Effector memory CD8-positive, alpha-beta T cell (primary cell): ENCODE results near the gene HDAC11.
"Not testable (repeated sequence)": the region's sequence is repeated elsewhere in the genome, so short reads cannot be mapped to it uniquely, and the experiment has no call there.

ENCODE experiments used
- ATAC-seq: fragments of 150-1000 bp; cut with Tn5 transposase; replicated peaks from 2 replicates; pipeline ENCODE4 v1.10.0; 2021; ENCODE audit warnings: mild to moderate bottlenecking, moderate library complexity
- DNase-seq, 3 experiments: peaks; one replicate each; pipeline ENCODE4 v3.0.0; 2021
- H3K27ac Mint-ChIP-seq, 2 donors: one replicate each; pipeline ENCODE4 v1.8.0; 2022; ENCODE audit warnings: mild to moderate bottlenecking in 2 of 2, mixed read lengths in 2 of 2, moderate library complexity in 2 of 2
- H3K27me3 Mint-ChIP-seq, 2 donors: one replicate each; pipeline ENCODE4 v1.8.0; 2022; ENCODE audit warnings: mixed read lengths in 2 of 2
- H3K36me3 Mint-ChIP-seq: one replicate; pipeline ENCODE4 v1.8.0; 2022; ENCODE audit warnings: mild to moderate bottlenecking, moderate library complexity, mixed read lengths; ENCODE audit not compliant: insufficient read depth
- H3K4me1 Mint-ChIP-seq, 2 donors: one replicate each; pipeline ENCODE4 v1.8.0; 2022; ENCODE audit warnings: low read depth in 2 of 2, mixed read lengths in 2 of 2
- H3K4me3 Mint-ChIP-seq, 2 donors: one replicate each; pipeline ENCODE4 v1.8.0; 2022; ENCODE audit warnings: mild to moderate bottlenecking in 2 of 2, mixed read lengths in 2 of 2, moderate library complexity in 2 of 2
- H3K9me3 Mint-ChIP-seq, 2 donors: one replicate each; pipeline ENCODE4 v1.8.0; 2022; ENCODE audit warnings: mixed read lengths in 2 of 2

HDAC11 gene

DNA sequence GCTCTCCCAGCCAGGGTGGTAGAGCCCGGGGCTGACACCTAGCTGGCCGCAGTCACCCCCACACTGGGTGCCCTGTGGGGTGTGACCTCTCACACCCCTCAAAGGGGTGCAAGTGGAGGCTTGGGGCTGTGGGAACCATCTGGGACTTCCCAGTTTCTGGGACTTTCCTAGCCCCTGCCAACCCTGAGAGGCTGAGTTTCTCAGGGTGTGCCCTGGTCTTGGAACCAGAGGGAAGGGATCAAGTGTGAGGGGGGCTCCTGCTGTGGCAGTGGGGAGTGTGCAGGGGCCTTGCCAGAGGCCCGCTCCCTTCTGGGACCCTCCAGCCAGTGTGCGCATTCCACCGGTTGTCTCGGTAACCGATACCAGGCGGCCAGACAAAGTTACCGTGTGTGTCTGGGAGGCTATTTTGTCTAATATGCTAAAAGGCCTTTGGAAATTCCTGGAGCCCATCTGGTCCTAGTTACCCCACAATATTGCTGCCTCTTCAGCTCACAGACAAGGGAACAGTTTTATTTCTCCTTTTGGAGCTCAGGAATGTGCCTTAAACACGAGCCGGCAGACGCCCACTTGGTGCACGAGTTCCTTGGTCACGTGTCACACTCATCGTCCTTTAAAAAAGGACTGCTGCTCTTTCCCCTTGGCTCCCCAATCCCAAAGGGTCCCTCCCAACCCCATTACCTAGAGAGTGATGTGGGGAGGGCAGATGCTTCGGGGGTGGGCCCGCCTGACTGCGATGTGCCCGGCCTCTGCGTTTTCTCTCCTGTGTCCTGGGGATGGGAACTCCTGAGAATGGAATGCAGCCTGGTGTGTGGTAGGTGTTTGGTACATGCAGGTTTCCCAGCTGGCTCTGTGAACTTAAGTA lies 33.2 kb downstream of the HDAC11 start:
- Mint-ChIP-seq H3K27ac (no peak overlapping the region), H3K4me1 (peaks cover 0 to 2% of the 10 kb centered on the region in 2 donors), H3K27me3 (peaks cover 0 to 6% of the 10 kb centered on the region in 2 donors), H3K4me3 (no peak overlapping the region), H3K9me3 (no peaks in the 10 kb centered on the region), H3K36me3 (no peaks in the 10 kb centered on the region)
- ATAC-seq (no peak), DNase-seq (no peak)

GRCh38 chr3:13513913-13514517 lies 33.9 kb downstream of the HDAC11 start:
- DNase-seq: no peak
- no peak for ATAC-seq
- H3K4me3 Mint-ChIP-seq: no peak overlapping the region
- no peaks in the 10 kb centered on the region for H3K36me3 Mint-ChIP-seq
- H3K9me3 Mint-ChIP-seq: no peaks in the 10 kb centered on the region
- H3K27ac Mint-ChIP-seq: no peak overlapping the region
- H3K4me1 Mint-ChIP-seq: no peaks in the 10 kb centered on the region
- H3K27me3 Mint-ChIP-seq: peaks cover 0 to 10% of the 10 kb centered on the region in 2 donors

DNA sequence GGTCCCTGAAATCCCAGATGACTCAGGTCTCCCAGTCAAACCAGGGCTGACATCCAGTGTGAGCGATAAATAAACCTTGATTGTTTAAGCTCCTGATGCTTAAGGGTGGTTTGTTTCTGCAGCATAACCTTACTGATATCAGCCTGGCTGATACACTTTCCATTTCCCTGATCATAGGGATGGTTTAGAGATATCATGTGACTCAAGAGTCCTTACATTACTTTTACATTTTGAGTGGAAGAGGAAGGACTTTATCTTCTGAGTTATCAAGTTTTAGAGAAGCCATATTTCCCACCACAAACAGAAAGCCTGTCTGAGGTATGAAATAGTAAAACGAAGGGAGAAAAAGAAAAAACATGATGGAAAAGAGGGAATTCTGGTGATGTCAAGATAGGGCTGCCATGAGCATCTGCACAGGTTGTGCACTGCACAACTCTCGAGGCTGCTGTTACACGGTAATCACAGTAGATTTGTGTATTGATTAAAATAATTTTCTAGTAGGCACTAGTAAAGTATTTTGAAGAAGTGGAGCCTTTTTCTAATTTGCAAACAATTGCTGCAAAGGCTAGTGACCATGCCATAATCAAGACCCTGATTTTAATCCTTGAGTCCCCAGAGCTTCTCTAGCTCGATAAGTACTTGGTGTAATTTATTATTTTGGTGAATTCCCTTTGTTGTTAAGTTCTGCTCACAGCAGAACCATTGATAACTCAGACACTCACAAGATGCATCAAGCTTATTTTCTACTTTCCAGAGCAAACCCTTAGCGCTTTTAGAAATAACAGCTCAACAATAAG lies 34.7 kb downstream of the HDAC11 start:
- ATAC-seq (no peak), DNase-seq (no peak)
- H3K4me1 Mint-ChIP-seq: no peaks in the 10 kb centered on the region
- no peaks in the 10 kb centered on the region for H3K9me3 Mint-ChIP-seq
- peaks cover 6 to 16% of the 10 kb centered on the region in 2 donors for H3K27me3 Mint-ChIP-seq
- no peaks in the 10 kb centered on the region for H3K36me3 Mint-ChIP-seq
- no peak overlapping the region for H3K27ac Mint-ChIP-seq
- H3K4me3 Mint-ChIP-seq: no peak overlapping the region

DNA sequence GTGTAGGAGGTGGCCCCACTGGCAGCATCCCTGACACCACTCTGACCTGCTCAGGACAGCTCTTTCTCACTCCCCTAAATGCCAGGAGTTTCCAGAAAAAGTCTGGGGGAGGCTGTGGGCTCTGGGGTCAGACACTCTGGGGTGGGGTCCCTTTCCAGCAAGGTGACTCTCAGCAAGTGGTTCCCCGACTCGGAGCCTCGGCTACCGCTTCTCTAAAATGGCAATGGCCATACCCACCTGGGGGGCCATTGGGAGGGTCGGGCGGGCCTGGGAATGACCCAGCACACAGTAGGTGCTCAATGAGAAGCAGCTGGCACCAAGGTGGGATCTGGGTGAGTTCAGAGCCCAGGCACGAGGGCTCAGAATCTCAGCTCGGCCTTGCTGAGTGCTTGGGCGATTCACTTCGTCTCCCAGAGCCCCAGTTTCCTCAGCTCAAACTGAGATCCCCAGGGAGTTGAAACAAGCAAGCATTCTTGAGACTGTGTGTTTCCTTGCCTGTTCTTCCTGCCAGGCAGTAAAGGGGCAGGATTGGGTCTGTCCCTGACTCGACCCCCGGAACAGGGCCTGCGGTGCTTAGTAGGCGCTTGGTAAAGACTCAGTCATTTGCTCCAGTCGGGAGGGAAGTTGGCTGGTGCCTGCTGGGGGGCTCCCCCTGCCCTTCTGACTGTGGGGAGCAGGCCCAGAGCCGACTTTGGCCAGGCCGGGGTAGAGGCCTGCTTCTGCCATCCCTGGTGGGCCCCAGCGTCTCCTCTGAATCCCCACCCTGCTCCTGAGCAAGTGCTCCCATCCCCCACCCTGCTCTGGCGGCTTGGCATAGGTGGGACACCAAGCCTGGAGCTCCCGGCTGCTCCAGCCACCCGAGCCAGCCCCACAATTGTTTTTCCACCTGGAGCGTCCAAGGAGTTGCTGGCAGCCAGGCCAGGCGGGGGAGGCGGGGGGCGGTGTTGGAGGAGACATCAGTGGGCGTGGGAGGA lies 36.0 kb downstream of the HDAC11 start:
- Mint-ChIP-seq H3K9me3 (no peaks in the 10 kb centered on the region), H3K27ac (no peak overlapping the region), H3K27me3 (peaks cover 6 to 19% of the 10 kb centered on the region in 2 donors), H3K36me3 (no peaks in the 10 kb centered on the region), H3K4me3 (no peak overlapping the region), H3K4me1 (no peaks in the 10 kb centered on the region)
- ATAC-seq (no peak), DNase-seq (no peak)

DNA sequence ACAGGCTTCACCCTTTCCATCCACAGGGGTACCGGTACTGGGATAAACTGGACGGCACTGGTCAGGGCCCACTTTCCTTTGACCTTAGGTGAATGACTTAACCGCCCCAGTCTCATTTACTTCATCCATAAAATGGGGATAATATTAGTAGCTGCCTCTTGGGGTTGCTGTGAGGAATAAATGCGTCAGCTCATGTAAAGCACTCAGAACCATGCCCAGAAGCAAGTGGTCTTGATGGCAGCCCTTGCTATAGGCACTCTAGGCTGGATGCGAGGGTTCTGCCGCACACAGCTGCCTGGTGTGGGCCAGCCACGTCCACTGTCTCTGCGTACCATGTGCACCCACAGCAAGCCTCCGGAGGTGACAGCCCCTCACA lies 36.6 kb downstream of the HDAC11 start:
- H3K27ac Mint-ChIP-seq: no peak overlapping the region

DNA sequence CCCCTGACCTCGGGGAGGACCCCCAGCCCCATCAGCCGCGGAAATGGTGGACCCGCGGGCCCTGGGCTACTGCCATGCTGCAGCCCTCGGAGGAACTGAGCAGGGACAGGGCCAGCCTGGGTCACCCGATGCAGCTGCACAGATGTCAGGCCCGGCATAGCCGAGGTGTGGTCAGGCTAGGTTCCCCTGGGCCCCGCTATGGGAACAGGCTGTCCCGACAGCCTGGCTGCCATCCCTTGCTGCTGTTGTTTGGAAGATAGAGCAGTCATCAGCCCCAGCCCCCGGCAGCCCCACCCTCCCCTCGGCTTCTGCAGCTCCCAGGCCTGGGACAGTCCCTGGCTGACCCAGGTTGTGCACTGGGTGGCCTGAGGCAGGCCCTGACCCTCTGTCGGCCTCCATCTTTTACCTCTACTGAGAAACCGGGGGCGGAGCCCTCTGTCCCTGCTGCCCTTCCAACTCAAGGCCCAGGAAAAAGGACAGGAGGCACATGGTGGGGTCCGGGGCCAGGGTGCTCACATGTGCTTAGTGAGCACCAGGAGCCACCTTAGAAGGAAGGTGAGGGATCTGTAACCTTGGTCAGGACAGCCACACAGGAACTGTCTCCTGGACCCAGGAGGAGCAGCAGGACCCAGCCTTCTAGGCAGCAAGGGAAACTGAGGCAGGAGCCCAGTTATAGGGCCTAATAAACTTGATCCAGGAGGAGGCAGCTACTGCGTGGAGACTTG lies 37.3 kb downstream of the HDAC11 start:
- Mint-ChIP-seq H3K9me3 (no peaks in the 10 kb centered on the region), H3K36me3 (no peaks in the 10 kb centered on the region), H3K27me3 (peaks cover 6 to 19% of the 10 kb centered on the region in 2 donors), H3K27ac (no peak overlapping the region), H3K4me3 (no peak overlapping the region), H3K4me1 (no peaks in the 10 kb centered on the region)
- DNase-seq: no peak
- ATAC-seq: no peak

More for the DNA sequence above, 36.6 kb downstream of the HDAC11 start:
- Mint-ChIP-seq H3K9me3 (no peaks in the 10 kb centered on the region), H3K4me3 (no peak overlapping the region), H3K36me3 (no peaks in the 10 kb centered on the region), H3K4me1 (no peaks in the 10 kb centered on the region), H3K27me3 (peaks cover 6 to 19% of the 10 kb centered on the region in 2 donors)
- ATAC-seq: no peak
- no peak for DNase-seq

DNA sequence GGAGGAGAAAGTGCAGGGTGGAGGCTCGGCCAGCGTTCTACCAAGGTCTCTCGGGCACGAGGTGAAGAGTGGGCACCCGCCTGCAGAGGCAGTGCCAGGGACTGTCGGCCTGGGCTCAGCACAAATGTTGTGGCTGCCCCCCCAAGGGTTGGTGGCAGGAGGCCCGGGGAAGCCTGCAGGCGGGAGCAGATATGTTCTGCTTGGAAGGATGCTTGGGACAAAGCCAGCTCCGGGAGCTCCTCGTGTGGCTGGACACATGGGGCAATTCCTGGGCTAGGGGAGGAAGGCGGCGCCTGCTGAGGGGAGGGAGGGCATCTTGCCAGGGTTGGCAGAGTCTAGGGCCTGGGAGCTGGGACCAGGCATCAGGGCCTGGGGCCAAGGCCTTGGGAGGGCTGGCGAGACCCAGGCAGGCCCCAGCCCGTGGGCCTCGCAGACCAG lies 38.4 kb downstream of the HDAC11 start:
- DNase-seq: no peak

DNA sequence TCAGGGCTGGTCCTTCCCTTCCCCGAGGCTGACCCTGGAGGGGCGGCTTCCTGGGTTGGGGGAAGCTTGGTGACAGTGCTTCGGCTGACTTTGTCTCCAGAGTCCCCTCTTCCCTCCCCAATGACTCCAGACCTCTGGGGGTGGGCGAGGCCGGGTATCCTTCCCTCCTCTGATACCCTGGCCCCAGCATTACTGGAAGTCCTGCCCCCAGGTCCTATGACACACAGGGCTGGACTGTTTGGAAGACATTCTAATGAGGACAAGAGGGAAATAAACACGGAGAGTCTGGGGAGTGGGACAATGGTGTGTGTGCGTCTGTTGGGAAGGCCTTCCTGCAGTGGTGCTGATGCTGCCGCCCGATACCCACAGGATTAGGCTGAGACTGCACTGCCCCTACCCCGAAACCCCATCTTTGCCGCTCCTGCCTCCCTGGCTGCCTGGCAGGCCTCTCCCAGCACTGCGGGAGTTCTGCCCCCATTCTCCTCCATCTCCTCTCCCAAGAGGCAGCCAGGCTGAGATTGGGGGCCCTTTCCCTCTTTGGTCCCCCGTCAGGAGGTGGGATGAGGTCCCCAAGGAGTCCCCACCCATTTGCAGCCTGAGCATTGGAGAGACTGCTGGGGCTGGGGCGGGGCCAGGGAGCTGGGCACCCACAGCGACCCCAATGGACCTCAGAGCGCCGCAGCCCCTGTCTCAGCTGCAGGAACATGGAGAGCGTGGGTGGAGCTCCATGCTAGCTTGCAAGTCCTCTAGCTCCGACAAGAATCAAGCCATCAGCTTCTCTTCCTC lies 39.1 kb downstream of the HDAC11 start:
- H3K4me1 Mint-ChIP-seq: no peaks in the 10 kb centered on the region
- no peaks in the 10 kb centered on the region for H3K9me3 Mint-ChIP-seq
- no peaks in the 10 kb centered on the region for H3K36me3 Mint-ChIP-seq
- no peak overlapping the region for H3K4me3 Mint-ChIP-seq
- DNase-seq: no peak
- H3K27me3 Mint-ChIP-seq: peaks cover 6 to 19% of the 10 kb centered on the region in 2 donors
- H3K27ac Mint-ChIP-seq: no peak overlapping the region
- no peak for ATAC-seq

More for the DNA sequence above, 38.4 kb downstream of the HDAC11 start:
- Mint-ChIP-seq H3K4me3 (no peak overlapping the region), H3K36me3 (no peaks in the 10 kb centered on the region), H3K9me3 (no peaks in the 10 kb centered on the region), H3K27ac (no peak overlapping the region), H3K27me3 (peaks cover 6 to 19% of the 10 kb centered on the region in 2 donors), H3K4me1 (no peaks in the 10 kb centered on the region)
- ATAC-seq: no peak

- Mint-ChIP-seq H3K27me3 (peaks cover 6 to 19% of the 10 kb centered on the region in 2 donors), H3K9me3 (no peaks in the 10 kb centered on the region)
Measured at GRCh38 chr3:13520326-13520880, 40.3 kb downstream of the HDAC11 start.

GRCh38 chr3:13521309-13521708 lies 41.2 kb downstream of the HDAC11 start:
- DNase-seq (no peak), ATAC-seq (no peak)
- Mint-ChIP-seq H3K27ac (no peak overlapping the region), H3K4me3 (no peak overlapping the region), H3K27me3 (peaks cover 12 to 26% of the 10 kb centered on the region in 2 donors), H3K4me1 (no peaks in the 10 kb centered on the region), H3K9me3 (no peaks in the 10 kb centered on the region), H3K36me3 (no peaks in the 10 kb centered on the region)

More at GRCh38 chr3:13520326-13520880, 40.3 kb downstream of the HDAC11 start:
- Mint-ChIP-seq H3K27ac (no peak overlapping the region), H3K4me3 (no peak overlapping the region), H3K36me3 (no peaks in the 10 kb centered on the region), H3K4me1 (no peaks in the 10 kb centered on the region)
- no peak for DNase-seq
- no peak for ATAC-seq

DNA sequence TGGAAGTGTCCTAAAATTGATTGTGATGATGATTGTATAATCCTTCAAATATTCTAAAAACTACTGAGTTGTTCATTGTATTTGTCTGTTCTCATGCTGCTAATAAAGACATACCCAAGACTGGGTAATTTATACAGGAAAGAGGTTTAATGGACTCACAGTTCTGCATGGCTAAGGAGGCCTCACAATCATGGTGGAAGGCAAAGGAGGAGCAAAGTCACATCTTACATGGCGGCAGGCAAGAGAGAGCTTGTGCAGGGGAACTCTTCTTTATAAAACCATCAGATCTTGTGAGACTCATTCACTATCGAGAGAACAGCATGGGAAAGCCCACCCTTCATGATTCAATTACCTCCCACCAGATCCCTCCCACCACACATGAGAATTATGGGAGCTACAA lies 41.6 kb downstream of the HDAC11 start:
- peaks cover 12 to 29% of the 10 kb centered on the region in 2 donors for H3K27me3 Mint-ChIP-seq
- H3K36me3 Mint-ChIP-seq, H3K4me3 Mint-ChIP-seq, ATAC-seq, H3K27ac Mint-ChIP-seq, H3K4me1 Mint-ChIP-seq, DNase-seq, H3K9me3 Mint-ChIP-seq: not testable (repeated sequence)
